Nephron (organoid): ENCODE data around the gene EEF2K.

Experiments used
- H3K27ac Mint-ChIP-seq, 3 experiments: 2 replicates each; pipeline ENCODE4 v1.8.0; 2020; ENCODE audit warnings: mixed read lengths in 3 of 3, mild to moderate bottlenecking in 2 of 3, moderate library complexity in 1 of 3
- H3K27me3 Mint-ChIP-seq: 2 replicates; pipeline ENCODE4 v1.8.0; 2021; ENCODE audit warnings: low read depth, mild to moderate bottlenecking, moderate library complexity, mixed read lengths
- H3K36me3 Mint-ChIP-seq: 2 replicates; pipeline ENCODE4 v1.8.0; 2020; ENCODE audit warnings: low read depth, mixed read lengths
- H3K4me1 Mint-ChIP-seq: 2 replicates; pipeline ENCODE4 v1.8.0; 2020; ENCODE audit warnings: mixed read lengths
- H3K4me3 Mint-ChIP-seq, 3 experiments: 2 replicates each; pipeline ENCODE4 v1.8.0; 2020; ENCODE audit warnings: mild to moderate bottlenecking in 3 of 3, mixed read lengths in 3 of 3, moderate library complexity in 2 of 3
- H3K9me3 Mint-ChIP-seq: 2 replicates; pipeline ENCODE4 v1.8.0; 2020; ENCODE audit warnings: mixed read lengths
- CTCF ChIP-seq, 3 experiments: fragments of 200-600 bp; sonication (generic); IDR thresholded peaks; one replicate each; pipeline ENCODE4 v1.5.0; 2021; ENCODE audit warnings: antibody characterized with exemption in 3 of 3; ENCODE audit not compliant: unreplicated experiment in 3 of 3

Gene EEF2K

GRCh38 chr16:22205577-22206012, 483 bp upstream of the EEF2K start:
- Mint-ChIP-seq H3K27me3 (no peaks in the 10 kb centered on the region), H3K9me3 (no peaks in the 10 kb centered on the region), H3K27ac (peak overlapping the region; percentile 79 to 95 (median 84)), H3K4me3 (peak overlapping the region; percentile 87 to 99 (median 95)), H3K4me1 (peaks cover 14% of the 10 kb centered on the region), H3K36me3 (peaks cover 2% of the 10 kb centered on the region)
- no peak for TF ChIP-seq CTCF (IDR thresholded peaks at IDR 0.05; ENCODE audit: unreplicated experiment in 3 of 3)

- no peak for TF ChIP-seq CTCF (IDR thresholded peaks at IDR 0.05; ENCODE audit: unreplicated experiment in 3 of 3)
- Mint-ChIP-seq H3K9me3 (no peaks in the 10 kb centered on the region), H3K27ac (peak overlapping the region; percentile 79 to 95 (median 90)), H3K4me3 (peak overlapping the region; percentile 87 to 99 (median 95)), H3K27me3 (no peaks in the 10 kb centered on the region), H3K4me1 (peaks cover 18% of the 10 kb centered on the region), H3K36me3 (peaks cover 4% of the 10 kb centered on the region)
These were observed 1.0 kb downstream of the EEF2K start for GRCh38 chr16:22206842-22207714.

- Mint-ChIP-seq H3K27me3 (no peaks in the 10 kb centered on the region), H3K4me3 (peak overlapping the region; percentile 87 to 99 (median 95)), H3K4me1 (peaks cover 18% of the 10 kb centered on the region), H3K9me3 (no peaks in the 10 kb centered on the region), H3K27ac (peak overlapping the region; percentile 79 to 95 (median 90)), H3K36me3 (peaks cover 7% of the 10 kb centered on the region)
- TF ChIP-seq CTCF (IDR thresholded peaks at IDR 0.05; ENCODE audit: unreplicated experiment in 3 of 3): no peak
These were observed 1.8 kb downstream of the EEF2K start for GRCh38 chr16:22207715-22208360.

GRCh38 chr16:22210285-22210684, 4.2 kb downstream of the EEF2K start:
- no peak overlapping the region for H3K27ac Mint-ChIP-seq
- H3K36me3 Mint-ChIP-seq: peaks cover 28% of the 10 kb centered on the region
- no peaks in the 10 kb centered on the region for H3K27me3 Mint-ChIP-seq
- peaks cover 26% of the 10 kb centered on the region for H3K4me1 Mint-ChIP-seq
- no peaks in the 10 kb centered on the region for H3K9me3 Mint-ChIP-seq
- TF ChIP-seq CTCF (IDR thresholded peaks at IDR 0.05; ENCODE audit: unreplicated experiment in 3 of 3): no peak
- no peak overlapping the region for H3K4me3 Mint-ChIP-seq

- H3K27me3 Mint-ChIP-seq: no peaks in the 10 kb centered on the region
- H3K4me1 Mint-ChIP-seq: peaks cover 26% of the 10 kb centered on the region
- H3K9me3 Mint-ChIP-seq: no peaks in the 10 kb centered on the region
- no peak for TF ChIP-seq CTCF (IDR thresholded peaks at IDR 0.05; ENCODE audit: unreplicated experiment in 3 of 3)
- H3K36me3 Mint-ChIP-seq: peaks cover 28% of the 10 kb centered on the region
- H3K4me3 Mint-ChIP-seq: peak overlapping the region in 1 of 3 experiments; percentile 20
- no peak overlapping the region for H3K27ac Mint-ChIP-seq
These were observed 4.8 kb downstream of the EEF2K start for GRCh38 chr16:22210854-22211253.
